NT2/D1 (cell line): ENCODE measurements around the gene GPR37L1.

Experiments used
- SUZ12 ChIP-seq: IDR thresholded peaks from 2 replicates; pipeline ENCODE4 v1.6.1; 2011; ENCODE audit not compliant: insufficient read length, insufficient read depth; ENCODE audit errors: extremely low read depth
- YY1 ChIP-seq: IDR thresholded peaks from 2 replicates; pipeline ENCODE4 v1.6.1; 2011; ENCODE audit not compliant: insufficient read length, insufficient read depth
- ZNF274 ChIP-seq: IDR thresholded peaks from 2 replicates; pipeline ENCODE4 v1.6.1; 2011; ENCODE audit warnings: mild to moderate bottlenecking, low read depth, low read length

DNA sequence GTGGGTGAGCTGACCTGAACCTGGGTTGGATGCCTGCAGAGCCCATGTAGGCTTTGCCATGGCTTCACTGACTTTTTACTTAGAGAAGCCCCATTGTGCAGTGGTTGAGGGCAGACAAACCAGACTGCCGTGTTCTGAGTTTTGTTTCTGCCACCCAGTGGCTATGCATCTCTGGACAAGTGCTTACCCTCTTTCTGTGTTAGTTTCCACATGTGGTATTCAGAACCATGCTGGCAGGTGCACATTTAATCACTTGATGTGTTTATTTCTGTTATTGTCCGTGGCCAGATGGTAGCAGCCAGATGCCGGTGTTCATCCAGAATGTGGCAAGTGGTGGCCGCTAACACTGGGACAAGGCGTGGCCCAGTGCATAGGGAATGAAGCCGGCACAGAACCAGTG, 48.0 kb downstream of the GPR37L1 start:
- TF ChIP-seq YY1 (no peak), ZNF274 (no peak), SUZ12 (no peak)
